Measurements from ENCODE around the gene FALEC.

The FALEC gene

GRCh38 chr1:150511985-150512660 lies 3.4 kb upstream of the FALEC start:
- no peak for DNase-seq (ENCODE audit: low read depth)

- DNase-seq (ENCODE audit: low read depth): no peak
These were observed 2.7 kb upstream of the FALEC start for GRCh38 chr1:150512846-150513245.

- DNase-seq (ENCODE audit: low read depth): no peak
These were observed 2.2 kb upstream of the FALEC start for GRCh38 chr1:150513351-150513791.

GRCh38 chr1:150514260-150514659 lies 1.3 kb upstream of the FALEC start:
- no peak for DNase-seq (ENCODE audit: low read depth)

- no peak for DNase-seq (ENCODE audit: low read depth)
These were observed 632 bp upstream of the FALEC start for GRCh38 chr1:150514913-150515327.

GRCh38 chr1:150516050-150516591 lies 569 bp downstream of the FALEC start:
- no peak for DNase-seq (ENCODE audit: low read depth)

- DNase-seq (ENCODE audit: low read depth): no peak
These were observed 1.1 kb downstream of the FALEC start for GRCh38 chr1:150516616-150517015.

GRCh38 chr1:150521196-150521968 lies 5.8 kb downstream of the FALEC start:
- no peak for DNase-seq (ENCODE audit: low read depth)

- DNase-seq (ENCODE audit: low read depth): no peak
These were observed 9.8 kb downstream of the FALEC start for GRCh38 chr1:150525348-150525747.

GRCh38 chr1:150528196-150528595 lies 12.6 kb downstream of the FALEC start:
- DNase-seq (ENCODE audit: low read depth): no peak

- no peak for DNase-seq (ENCODE audit: low read depth)
These were observed 13.5 kb downstream of the FALEC start for GRCh38 chr1:150529017-150529416.

GRCh38 chr1:150530491-150531159 lies 15.1 kb downstream of the FALEC start:
- DNase-seq (ENCODE audit: low read depth): no peak

- no peak for DNase-seq (ENCODE audit: low read depth)
These were observed 17.3 kb downstream of the FALEC start for GRCh38 chr1:150532860-150533259.

GRCh38 chr1:150534002-150534401 lies 18.4 kb downstream of the FALEC start:
- no peak for DNase-seq (ENCODE audit: low read depth)

- DNase-seq (ENCODE audit: low read depth): no peak
These were observed 20.1 kb downstream of the FALEC start for GRCh38 chr1:150535511-150536287.

GRCh38 chr1:150536836-150537731 lies 21.5 kb downstream of the FALEC start:
- DNase-seq (ENCODE audit: low read depth): no peak

GRCh38 chr1:150537732-150538684 lies 22.5 kb downstream of the FALEC start:
- no peak for DNase-seq (ENCODE audit: low read depth)

- DNase-seq (ENCODE audit: low read depth): no peak
These were observed 28.1 kb downstream of the FALEC start for GRCh38 chr1:150543500-150544143.

GRCh38 chr1:150544204-150544603 lies 28.7 kb downstream of the FALEC start:
- DNase-seq (ENCODE audit: low read depth): no peak

Measured in activated gamma-delta T cell treated with anti-CD3 and anti-CD28 coated beads, Interleukin-2, amount 50 U/mL, for 16 hours (primary cell).